ENCODE data around the gene BEND7. TPM values are rescaled to one million over a fixed set of nuclear protein-coding genes. Genes with fewer than 3 reads are reported as not detected.
A peak's percentile ranks its signal among the peaks of the same experiment; 100 is the strongest.

The BEND7 gene
- total and polyA plus RNA-seq, 9 donors, result 5.0 to 7.3 (median 6.1) TPM

DNA sequence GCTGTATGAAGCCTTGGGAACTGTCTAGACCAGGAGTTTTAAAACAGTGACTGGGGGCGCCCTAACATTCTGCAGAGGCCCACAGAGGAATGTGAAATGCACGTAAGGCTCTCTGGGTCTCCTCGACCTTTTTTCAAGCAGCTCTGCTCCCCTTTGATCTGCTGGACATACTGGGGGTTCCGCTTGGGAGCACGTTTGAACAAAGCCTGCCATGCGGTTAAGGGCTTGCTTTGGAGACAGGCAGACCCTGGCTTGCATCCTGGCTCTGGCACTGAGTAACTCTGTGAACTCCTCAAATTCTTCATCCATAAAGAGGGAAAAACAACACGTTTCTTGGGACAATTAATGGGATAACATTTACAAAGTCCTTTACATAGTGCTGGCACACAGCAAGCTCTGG is 7.8 kb downstream of the BEND7 start:
- H3K27ac ChIP-seq (ENCODE audit: low read length), result no peak overlapping the region
- DNase-seq, result no peak
- 62% methylated on average over 6 of the region's 7 CpGs for WGBS (ENCODE audit: insufficient coverage)

DNA sequence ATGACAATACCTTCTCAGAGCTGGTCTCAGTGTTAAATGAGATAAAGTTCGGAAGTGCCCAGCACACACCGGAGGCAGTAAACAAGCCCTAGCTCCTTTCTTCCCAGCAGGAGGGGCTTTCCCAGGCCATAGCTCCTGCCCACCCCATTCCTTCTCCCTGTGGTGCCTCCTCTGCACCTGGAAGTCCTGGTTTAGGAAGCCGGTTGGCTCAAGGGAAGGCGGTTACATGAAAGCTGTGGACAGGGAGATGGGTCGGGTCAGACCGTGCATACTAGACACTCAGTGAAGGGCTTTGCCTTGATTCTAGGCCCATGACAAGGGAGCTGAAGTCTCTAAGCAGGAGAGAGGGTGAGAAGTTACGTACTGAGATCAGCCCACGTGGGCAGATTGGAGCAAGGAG is 8.6 kb downstream of the BEND7 start:
- no peak overlapping the region for H3K27ac ChIP-seq (ENCODE audit: low read length)

More for the DNA sequence above, 7.8 kb downstream of the BEND7 start:
- H3K4me1 ChIP-seq (ENCODE audit: control insufficient read depth, insufficient read depth, low read length), result no peaks in the 10 kb centered on the region
- H3K9me3 ChIP-seq (replicated peaks; ENCODE audit: control insufficient read depth, low read depth, low read length), result no peaks in the 10 kb centered on the region
- H3K27me3 ChIP-seq (ENCODE audit: control insufficient read depth, insufficient read depth, low read length), result no peaks in the 10 kb centered on the region
- peaks cover 3% of the 10 kb centered on the region for H3K36me3 ChIP-seq (ENCODE audit: control insufficient read depth, insufficient read depth, low read length)
- no peak overlapping the region for H3K4me3 ChIP-seq (ENCODE audit: low read length)

DNA sequence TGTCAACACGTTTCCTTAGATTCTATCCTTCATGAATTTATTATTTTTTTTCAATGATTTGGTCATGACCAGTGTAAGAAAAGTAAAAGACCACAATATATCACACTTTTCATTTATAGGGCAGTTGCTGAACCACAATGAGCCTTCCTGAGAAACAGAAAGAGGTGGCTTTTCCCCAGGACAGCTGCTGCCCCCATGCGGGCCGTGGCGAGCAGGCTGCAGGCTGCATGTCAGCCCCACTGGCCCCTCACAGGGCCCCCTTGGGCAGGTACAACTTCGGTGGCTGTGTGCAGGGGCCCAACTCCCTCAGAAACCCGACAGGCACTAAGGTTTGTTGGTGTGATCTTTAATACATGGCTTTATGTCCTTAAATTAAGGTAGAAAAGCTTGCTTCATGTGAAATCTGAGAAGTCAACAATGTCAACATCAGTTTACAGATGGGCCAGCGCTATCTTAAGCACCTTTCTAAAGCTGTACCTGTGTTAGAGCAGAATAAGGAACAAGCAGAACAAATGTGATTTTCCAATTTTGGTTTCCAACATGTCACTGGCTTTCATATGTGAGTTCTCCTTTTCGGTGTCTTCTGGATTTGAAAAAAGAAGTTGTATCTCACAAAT is 10.6 kb downstream of the BEND7 start:
- no peak overlapping the region for H3K27ac ChIP-seq (ENCODE audit: low read length)
- no peak overlapping the region for H3K4me3 ChIP-seq (ENCODE audit: low read length)
- H3K27me3 ChIP-seq (ENCODE audit: control insufficient read depth, insufficient read depth, low read length), result no peaks in the 10 kb centered on the region
- H3K9me3 ChIP-seq (replicated peaks; ENCODE audit: control insufficient read depth, low read depth, low read length), result no peaks in the 10 kb centered on the region
- peak; percentile 16 for DNase-seq
- H3K4me1 ChIP-seq (ENCODE audit: control insufficient read depth, insufficient read depth, low read length), result no peaks in the 10 kb centered on the region
- H3K36me3 ChIP-seq (ENCODE audit: control insufficient read depth, insufficient read depth, low read length), result peaks cover 1% of the 10 kb centered on the region
- WGBS (ENCODE audit: insufficient coverage), result 46% methylated on average over 5 of the region's 8 CpGs

More for the DNA sequence above, 8.6 kb downstream of the BEND7 start:
- Histone ChIP-seq H3K4me1 (ENCODE audit: control insufficient read depth, insufficient read depth, low read length) (no peaks in the 10 kb centered on the region), H3K36me3 (ENCODE audit: control insufficient read depth, insufficient read depth, low read length) (peaks cover 3% of the 10 kb centered on the region), H3K27me3 (ENCODE audit: control insufficient read depth, insufficient read depth, low read length) (no peaks in the 10 kb centered on the region), H3K4me3 (ENCODE audit: low read length) (no peak overlapping the region), H3K9me3 (replicated peaks; ENCODE audit: control insufficient read depth, low read depth, low read length) (no peaks in the 10 kb centered on the region)
- WGBS (ENCODE audit: insufficient coverage), result 75% methylated on average over 7 of the region's 8 CpGs
- DNase-seq, result no peak

DNA sequence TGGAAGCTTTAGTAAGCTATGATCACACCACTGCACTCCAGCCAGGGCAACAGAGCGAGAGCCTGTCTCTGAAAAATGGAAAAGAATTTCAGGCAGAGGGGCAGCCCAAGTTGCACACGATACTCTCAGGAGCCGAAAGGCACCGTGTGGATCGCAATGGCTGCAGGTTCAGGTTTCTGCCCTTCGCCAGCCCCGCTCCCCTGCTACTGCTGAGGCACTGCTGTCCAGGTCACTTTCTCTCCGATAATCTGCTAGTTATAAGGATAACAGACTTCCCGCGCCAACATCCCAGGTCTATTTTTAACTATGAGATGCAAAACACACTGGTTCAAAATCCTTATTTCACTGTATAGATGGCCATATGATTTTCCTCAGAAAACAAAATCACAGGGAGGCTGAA is 11.1 kb downstream of the BEND7 start:
- H3K4me3 ChIP-seq (ENCODE audit: low read length), result no peak overlapping the region
- 67% methylated on average over 8 of the region's 10 CpGs for WGBS (ENCODE audit: insufficient coverage)
- H3K27me3 ChIP-seq (ENCODE audit: control insufficient read depth, insufficient read depth, low read length), result no peaks in the 10 kb centered on the region
- no peaks in the 10 kb centered on the region for H3K36me3 ChIP-seq (ENCODE audit: control insufficient read depth, insufficient read depth, low read length)
- no peaks in the 10 kb centered on the region for H3K4me1 ChIP-seq (ENCODE audit: control insufficient read depth, insufficient read depth, low read length)
- DNase-seq, result no peak
- H3K9me3 ChIP-seq (replicated peaks; ENCODE audit: control insufficient read depth, low read depth, low read length), result no peaks in the 10 kb centered on the region
- H3K27ac ChIP-seq (ENCODE audit: low read length), result no peak overlapping the region

DNA sequence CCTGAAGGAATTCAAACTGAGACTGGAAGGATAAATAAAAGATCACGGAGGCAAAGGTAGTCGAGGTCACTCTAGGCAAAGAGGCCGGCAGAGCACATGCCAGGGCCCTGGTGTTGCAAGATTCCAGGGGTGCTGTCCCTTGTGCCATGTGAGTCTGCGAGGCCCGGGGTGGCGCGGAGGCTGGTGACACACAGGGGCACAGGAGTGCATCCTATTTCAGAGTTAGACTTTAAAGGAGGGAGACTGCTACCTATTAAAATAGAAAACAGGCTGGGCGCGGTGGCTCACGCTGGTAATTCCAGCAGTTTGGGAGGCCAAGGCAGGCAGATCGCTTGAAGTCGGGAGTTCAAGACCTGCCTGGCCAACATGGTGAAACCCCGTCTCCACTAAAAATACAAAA is 12.6 kb downstream of the BEND7 start:
- H3K27ac ChIP-seq (ENCODE audit: low read length), result no peak overlapping the region
- H3K4me1 ChIP-seq (ENCODE audit: control insufficient read depth, insufficient read depth, low read length), result no peaks in the 10 kb centered on the region
- no peaks in the 10 kb centered on the region for H3K27me3 ChIP-seq (ENCODE audit: control insufficient read depth, insufficient read depth, low read length)
- no peak for DNase-seq
- H3K36me3 ChIP-seq (ENCODE audit: control insufficient read depth, insufficient read depth, low read length), result no peaks in the 10 kb centered on the region
- no peak overlapping the region for H3K4me3 ChIP-seq (ENCODE audit: low read length)
- H3K9me3 ChIP-seq (replicated peaks; ENCODE audit: control insufficient read depth, low read depth, low read length), result no peaks in the 10 kb centered on the region
- WGBS (ENCODE audit: insufficient coverage), result 83% methylated on average over 9 of the region's 13 CpGs

GRCh38 chr10:13515467-13515866 is 13.3 kb downstream of the BEND7 start:
- no peaks in the 10 kb centered on the region for H3K36me3 ChIP-seq (ENCODE audit: control insufficient read depth, insufficient read depth, low read length)
- DNase-seq, result no peak
- WGBS (ENCODE audit: insufficient coverage), result 80% methylated on average over 1 of the region's 5 CpGs
- H3K9me3 ChIP-seq (replicated peaks; ENCODE audit: control insufficient read depth, low read depth, low read length), result no peaks in the 10 kb centered on the region
- no peak overlapping the region for H3K27ac ChIP-seq (ENCODE audit: low read length)
- no peaks in the 10 kb centered on the region for H3K27me3 ChIP-seq (ENCODE audit: control insufficient read depth, insufficient read depth, low read length)
- no peak overlapping the region for H3K4me3 ChIP-seq (ENCODE audit: low read length)
- no peaks in the 10 kb centered on the region for H3K4me1 ChIP-seq (ENCODE audit: control insufficient read depth, insufficient read depth, low read length)

DNA sequence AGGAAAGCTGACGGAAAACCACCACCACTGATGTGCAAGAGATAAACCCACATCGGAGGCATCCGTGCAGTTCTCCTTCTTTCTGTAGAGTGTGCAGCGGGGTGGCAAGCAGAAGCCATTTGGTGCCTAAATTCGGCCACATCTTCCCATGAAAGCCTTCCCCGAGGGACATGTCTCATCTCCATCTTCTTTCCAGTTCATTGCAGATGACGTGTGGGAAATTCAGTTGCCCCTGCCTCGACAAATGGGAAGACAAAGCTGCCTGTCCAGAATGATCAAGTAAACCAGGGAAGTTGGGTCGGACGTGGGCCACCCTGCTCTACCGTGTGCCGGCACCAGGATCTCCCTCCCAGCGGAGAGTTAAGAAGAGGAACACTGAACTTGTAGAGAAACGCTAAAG is 14.5 kb downstream of the BEND7 start:
- no peak for DNase-seq
- Histone ChIP-seq H3K4me3 (ENCODE audit: low read length) (no peak overlapping the region), H3K27me3 (ENCODE audit: control insufficient read depth, insufficient read depth, low read length) (no peaks in the 10 kb centered on the region), H3K27ac (ENCODE audit: low read length) (no peak overlapping the region), H3K9me3 (replicated peaks; ENCODE audit: control insufficient read depth, low read depth, low read length) (no peaks in the 10 kb centered on the region), H3K36me3 (ENCODE audit: control insufficient read depth, insufficient read depth, low read length) (no peaks in the 10 kb centered on the region), H3K4me1 (ENCODE audit: control insufficient read depth, insufficient read depth, low read length) (no peaks in the 10 kb centered on the region)
- 95% methylated on average over 11 of the region's 14 CpGs for WGBS (ENCODE audit: insufficient coverage)

DNA sequence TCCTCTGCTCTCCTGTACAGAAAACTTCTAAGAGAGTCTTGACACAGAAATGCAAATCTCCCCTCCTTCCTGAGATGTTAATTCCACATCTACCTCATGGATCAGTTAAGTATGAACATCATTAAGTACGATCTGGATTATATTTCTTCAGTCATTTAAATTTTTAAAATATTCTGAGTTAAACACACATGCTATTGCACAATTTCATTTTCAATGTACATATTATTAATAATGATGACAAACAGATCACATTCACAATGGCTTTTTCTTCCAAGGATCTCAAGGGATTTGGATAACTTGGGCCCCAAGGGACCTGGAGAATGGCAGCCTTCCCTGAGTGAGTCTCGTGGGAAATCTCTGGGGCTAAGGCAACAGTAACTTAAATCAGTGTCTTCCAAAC is 16.2 kb downstream of the BEND7 start:
- Histone ChIP-seq H3K27me3 (ENCODE audit: control insufficient read depth, insufficient read depth, low read length) (no peaks in the 10 kb centered on the region), H3K4me3 (ENCODE audit: low read length) (no peak overlapping the region), H3K4me1 (ENCODE audit: control insufficient read depth, insufficient read depth, low read length) (no peaks in the 10 kb centered on the region), H3K27ac (ENCODE audit: low read length) (no peak overlapping the region), H3K36me3 (ENCODE audit: control insufficient read depth, insufficient read depth, low read length) (no peaks in the 10 kb centered on the region), H3K9me3 (replicated peaks; ENCODE audit: control insufficient read depth, low read depth, low read length) (no peaks in the 10 kb centered on the region)
- DNase-seq, result no peak
- WGBS (ENCODE audit: insufficient coverage), result 100% methylated on average over 1 of the region's 2 CpGs

GRCh38 chr10:13511409-13511808 is 17.4 kb downstream of the BEND7 start:
- WGBS (ENCODE audit: insufficient coverage), result no CpG with 5 or more reads among the region's 5 CpGs
- Histone ChIP-seq H3K9me3 (replicated peaks; ENCODE audit: control insufficient read depth, low read depth, low read length) (no peaks in the 10 kb centered on the region), H3K27me3 (ENCODE audit: control insufficient read depth, insufficient read depth, low read length) (no peaks in the 10 kb centered on the region)

GRCh38 chr10:13505052-13505680 is 23.6 kb downstream of the BEND7 start:
- H3K9me3 ChIP-seq (replicated peaks; ENCODE audit: control insufficient read depth, low read depth, low read length), result no peaks in the 10 kb centered on the region
- no peaks in the 10 kb centered on the region for H3K27me3 ChIP-seq (ENCODE audit: control insufficient read depth, insufficient read depth, low read length)
- H3K36me3 ChIP-seq (ENCODE audit: control insufficient read depth, insufficient read depth, low read length), result no peaks in the 10 kb centered on the region
- 58% methylated on average over 8 of the region's 12 CpGs for WGBS (ENCODE audit: insufficient coverage)
- no peak for DNase-seq
- no peak overlapping the region for H3K27ac ChIP-seq (ENCODE audit: low read length)
- H3K4me3 ChIP-seq (ENCODE audit: low read length), result no peak overlapping the region
- no peaks in the 10 kb centered on the region for H3K4me1 ChIP-seq (ENCODE audit: control insufficient read depth, insufficient read depth, low read length)

More at GRCh38 chr10:13511409-13511808, 17.4 kb downstream of the BEND7 start:
- H3K27ac ChIP-seq (ENCODE audit: low read length), result no peak overlapping the region
- H3K4me1 ChIP-seq (ENCODE audit: control insufficient read depth, insufficient read depth, low read length), result no peaks in the 10 kb centered on the region
- no peak for DNase-seq
- no peaks in the 10 kb centered on the region for H3K36me3 ChIP-seq (ENCODE audit: control insufficient read depth, insufficient read depth, low read length)
- H3K4me3 ChIP-seq (ENCODE audit: low read length), result no peak overlapping the region
